Measurements from ENCODE around the gene LENG1. TPM values are rescaled to one million over a fixed set of nuclear protein-coding genes. Genes with fewer than 3 reads are reported as not detected.
"Not testable (repeated sequence)": the region's sequence is repeated elsewhere in the genome, so short reads cannot be mapped to it uniquely, and the experiment has no call there.

LENG1 gene
- total RNA-seq (1 to 10 TPM; 4.8 to 6.8 TPM), polyA plus RNA-seq (14.1 TPM)

DNA sequence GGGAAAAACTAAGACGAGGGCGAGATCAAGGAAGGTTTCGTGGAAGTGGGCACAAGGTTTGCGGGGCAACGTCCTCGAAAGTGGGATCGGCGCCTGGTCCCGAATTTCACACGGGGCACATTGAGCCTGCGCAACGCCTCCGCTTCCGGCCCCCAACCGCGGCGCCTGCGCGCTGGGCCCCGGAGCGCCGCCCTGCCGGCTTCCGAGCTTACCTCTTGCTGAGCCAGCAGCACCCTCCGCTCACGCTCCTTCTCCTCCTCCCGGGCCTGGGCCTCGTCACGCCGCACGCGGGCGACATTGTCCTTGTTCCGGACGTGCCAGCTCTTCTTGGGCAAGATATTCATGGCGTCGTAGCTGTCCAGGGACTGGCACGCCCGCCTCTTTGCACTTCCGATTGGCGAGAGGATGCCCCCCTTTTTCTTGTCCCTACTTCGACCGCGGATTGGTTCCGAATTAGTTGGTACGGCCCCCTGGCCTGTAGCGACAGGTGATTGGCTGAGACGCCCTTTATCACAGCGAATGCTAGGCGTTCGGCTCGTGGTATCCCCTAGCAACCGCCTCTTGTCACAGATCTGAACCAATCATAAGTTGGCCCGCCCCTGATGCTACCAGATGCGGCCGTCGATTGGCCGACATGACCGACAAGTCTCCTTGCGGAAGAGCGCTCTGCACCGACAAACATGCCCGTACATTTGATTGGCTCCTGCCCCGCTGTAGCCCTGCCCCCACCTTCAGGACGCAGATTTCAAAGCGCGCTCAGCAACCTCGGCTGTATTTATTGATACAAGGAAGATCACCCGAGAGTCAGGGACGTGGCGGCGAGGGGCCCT, at the start of gene LENG1:
TSS of gene LENG1 (minus strand) at position 370 of the 830 bp plus-strand sequence. CDS start at position 344, 26 bp downstream.
- H3K4me3 Mint-ChIP-seq, result peak within 1 kb of the TSS; percentile 89 to 100 (median 99)
- H3K4me1 ChIP-seq (ENCODE audit: insufficient read depth, low read length), result peaks cover 75% of the 10 kb centered on the region
- peak; percentile 96 to 100 (median 99) for DNase-seq
- peak within 1 kb of the TSS; percentile 92 to 100 (median 99) for H3K27ac Mint-ChIP-seq
- H3K4me1 Mint-ChIP-seq, result peaks cover 57 to 76% (median 73%) of the 10 kb centered on the region in 3 donors
- H3K9me3 Mint-ChIP-seq, result no peaks in the 10 kb centered on the region
- peak within 1 kb of the TSS; percentile 85 for H3K27ac ChIP-seq (ENCODE audit: low read depth, low read length)
- H3K36me3 ChIP-seq (ENCODE audit: insufficient read depth, low read length), result peaks cover 20% of the 10 kb centered on the region
- H3K4me3 ChIP-seq (ENCODE audit: low read length), result peak within 1 kb of the TSS; percentile 93
- POLR2A ChIA-PET, result interaction anchor here (1.1 to 3.6 kb wide), 6 partner anchors 22 to 302 kb away, joined by 3 to 54 read pairs (median 11); partner anchors contain the start of genes CNOT3, MBOAT7, PRPF31 and RPS9
- CTCF ChIA-PET, result interaction anchor here (0.8 to 2.9 kb wide), 7 partner anchors 9 to 44 kb away, joined by 3 to 17 read pairs (median 3); partner anchors contain the start of genes CNOT3, MBOAT7, PRPF31 and TFPT
- H3K36me3 Mint-ChIP-seq, result peaks cover 5 to 51% (median 10%) of the 10 kb centered on the region in 3 donors
- peaks cover 4 to 6% of the 10 kb centered on the region in 2 donors for H3K27me3 Mint-ChIP-seq
- no peaks in the 10 kb centered on the region for H3K9me3 ChIP-seq (ENCODE audit: low read length)
- H3K27me3 ChIP-seq (ENCODE audit: insufficient read depth, low read length, poor library complexity, severe bottlenecking), result no peaks in the 10 kb centered on the region

DNA sequence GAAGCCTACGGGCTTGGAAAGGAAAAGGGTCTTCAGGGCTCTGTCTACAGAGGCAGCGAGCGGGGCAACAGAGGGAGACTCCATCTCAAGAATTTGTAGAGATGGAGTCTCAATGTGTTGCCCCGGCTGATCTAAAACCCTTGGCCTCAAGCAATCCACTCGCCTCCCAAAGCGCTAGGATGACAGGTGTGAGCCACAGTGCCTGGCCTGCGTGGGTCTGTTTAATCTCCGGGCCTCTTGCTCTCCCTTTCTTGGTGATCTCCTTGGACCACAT, 49.2 kb upstream of the LENG1 start:
- Mint-ChIP-seq H3K4me3 (peak overlapping the region in 4 of 7 donors; percentile 13 to 63 (median 42)), H3K4me1 (peaks cover 54 to 78% (median 65%) of the 10 kb centered on the region in 3 donors), H3K9me3 (no peaks in the 10 kb centered on the region), H3K36me3 (peaks cover 0 to 52% (median 6%) of the 10 kb centered on the region in 3 donors), H3K27me3 (no peaks in the 10 kb centered on the region), H3K27ac (peak overlapping the region in 6 of 8 donors; percentile 65 to 94 (median 69))
- Histone ChIP-seq H3K27ac (ENCODE audit: low read depth, low read length) (peak overlapping the region; percentile 57), H3K4me3 (ENCODE audit: low read length) (no peak overlapping the region), H3K4me1 (ENCODE audit: insufficient read depth, low read length) (peaks cover 75% of the 10 kb centered on the region), H3K36me3 (ENCODE audit: insufficient read depth, low read length) (peaks cover 39% of the 10 kb centered on the region), H3K9me3 (ENCODE audit: low read length) (no peaks in the 10 kb centered on the region), H3K27me3 (ENCODE audit: insufficient read depth, low read length, poor library complexity, severe bottlenecking) (no peaks in the 10 kb centered on the region)
- ChIA-PET POLR2A (interaction anchor here (1.1 kb wide), 2 partner anchors 19 to 72 kb away, joined by 3 to 4 read pairs; partner anchors contain the start of genes CNOT3 and MBOAT7), CTCF (no interaction called here)
- DNase-seq, result no peak

DNA sequence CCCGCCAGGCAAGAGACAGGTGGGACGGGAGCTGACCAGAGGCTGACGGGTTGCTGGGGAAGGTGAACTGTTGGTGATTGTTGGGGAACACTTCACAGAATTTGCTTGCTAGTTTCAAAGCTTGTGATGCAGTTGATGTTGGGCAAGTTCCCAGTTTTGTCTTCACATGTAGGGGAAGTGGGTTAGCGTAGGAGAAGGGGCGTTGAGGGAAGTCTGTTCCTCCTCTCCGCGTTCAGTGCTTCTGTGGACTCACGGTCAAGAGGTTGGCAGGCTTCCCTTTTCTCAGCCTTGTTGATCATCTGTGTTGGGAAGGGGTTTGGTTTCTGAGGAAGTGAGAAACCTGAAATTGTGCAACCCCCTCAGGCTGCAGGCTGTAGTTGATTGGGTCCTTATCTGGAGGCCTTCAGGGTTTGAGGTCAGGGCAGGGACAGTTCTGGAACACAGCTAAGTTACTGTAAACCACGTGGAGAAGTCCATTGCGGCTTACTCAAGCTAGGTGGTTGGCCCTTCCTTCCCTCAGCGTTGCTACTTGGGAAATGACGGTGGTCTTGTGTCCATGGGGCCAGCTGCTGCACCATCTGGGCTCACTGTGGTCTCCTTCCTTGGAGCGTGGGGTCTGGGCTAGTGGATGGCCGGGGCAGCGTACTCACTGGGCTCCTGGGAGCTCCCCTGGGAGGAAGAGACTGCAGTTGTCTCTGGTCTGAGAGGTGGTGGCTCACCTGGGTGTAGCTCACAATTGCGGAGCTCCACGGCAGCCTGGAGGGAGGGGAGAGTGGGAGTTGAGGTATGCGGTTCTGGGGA, 48.7 kb upstream of the LENG1 start:
- Mint-ChIP-seq H3K27ac (peak overlapping the region; percentile 34 to 94 (median 69)), H3K27me3 (no peaks in the 10 kb centered on the region), H3K9me3 (no peaks in the 10 kb centered on the region), H3K36me3 (peaks cover 0 to 58% (median 6%) of the 10 kb centered on the region in 3 donors), H3K4me1 (peaks cover 58 to 83% (median 70%) of the 10 kb centered on the region in 3 donors), H3K4me3 (peak overlapping the region; percentile 0 to 63 (median 32))
- H3K27me3 ChIP-seq (ENCODE audit: insufficient read depth, low read length, poor library complexity, severe bottlenecking), result no peaks in the 10 kb centered on the region
- H3K9me3 ChIP-seq (ENCODE audit: low read length), result no peaks in the 10 kb centered on the region
- peaks cover 80% of the 10 kb centered on the region for H3K4me1 ChIP-seq (ENCODE audit: insufficient read depth, low read length)
- ChIA-PET POLR2A (interaction anchor here (1.1 kb wide), 1 partner anchor 71 kb away, joined by 3 read pairs; the partner anchor contains the start of gene CNOT3), CTCF (interaction anchor here (1.2 kb wide), 1 partner anchor 35 kb away, joined by 4 read pairs; the partner anchor contains the start of gene TMC4)
- no peak overlapping the region for H3K4me3 ChIP-seq (ENCODE audit: low read length)
- peak in 1 of 5 donors; percentile 42 for DNase-seq
- peak overlapping the region; percentile 57 for H3K27ac ChIP-seq (ENCODE audit: low read depth, low read length)
- peaks cover 43% of the 10 kb centered on the region for H3K36me3 ChIP-seq (ENCODE audit: insufficient read depth, low read length)

DNA sequence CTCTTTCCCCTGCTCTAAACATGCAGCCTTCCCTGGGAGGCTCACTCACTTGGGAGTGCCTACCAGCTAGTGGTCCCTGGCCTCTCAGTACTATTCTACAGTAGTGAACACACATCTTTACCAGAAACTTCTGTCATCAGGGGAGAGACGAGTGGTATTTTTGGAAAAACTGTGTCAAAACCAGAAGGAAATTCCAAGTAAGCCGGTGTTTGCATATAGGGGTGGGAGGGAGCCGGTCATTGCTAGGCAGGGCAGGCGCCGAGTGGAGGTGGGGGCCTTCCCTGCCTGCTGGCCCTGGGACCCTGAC, 48.1 kb upstream of the LENG1 start:
- Histone ChIP-seq H3K9me3 (ENCODE audit: low read length) (no peaks in the 10 kb centered on the region), H3K27ac (ENCODE audit: low read depth, low read length) (peak overlapping the region; percentile 14), H3K27me3 (ENCODE audit: insufficient read depth, low read length, poor library complexity, severe bottlenecking) (no peaks in the 10 kb centered on the region), H3K36me3 (ENCODE audit: insufficient read depth, low read length) (peaks cover 49% of the 10 kb centered on the region), H3K4me1 (ENCODE audit: insufficient read depth, low read length) (peaks cover 86% of the 10 kb centered on the region), H3K4me3 (ENCODE audit: low read length) (no peak overlapping the region)
- H3K27me3 Mint-ChIP-seq, result no peaks in the 10 kb centered on the region
- no peak for DNase-seq
- peak overlapping the region; percentile 34 to 89 (median 62) for H3K27ac Mint-ChIP-seq
- peaks cover 64 to 89% (median 75%) of the 10 kb centered on the region in 3 donors for H3K4me1 Mint-ChIP-seq
- no peaks in the 10 kb centered on the region for H3K9me3 Mint-ChIP-seq
- CTCF ChIA-PET, result interaction anchor here (1.2 to 2.1 kb wide), 2 partner anchors 19 to 35 kb away, joined by 4 to 5 read pairs; partner anchors contain the start of genes MBOAT7 and TMC4
- peaks cover 0 to 63% (median 11%) of the 10 kb centered on the region in 3 donors for H3K36me3 Mint-ChIP-seq
- H3K4me3 Mint-ChIP-seq, result peak overlapping the region in 3 of 7 donors; percentile 3 to 56 (median 28)
- POLR2A ChIA-PET, result no interaction called here

DNA sequence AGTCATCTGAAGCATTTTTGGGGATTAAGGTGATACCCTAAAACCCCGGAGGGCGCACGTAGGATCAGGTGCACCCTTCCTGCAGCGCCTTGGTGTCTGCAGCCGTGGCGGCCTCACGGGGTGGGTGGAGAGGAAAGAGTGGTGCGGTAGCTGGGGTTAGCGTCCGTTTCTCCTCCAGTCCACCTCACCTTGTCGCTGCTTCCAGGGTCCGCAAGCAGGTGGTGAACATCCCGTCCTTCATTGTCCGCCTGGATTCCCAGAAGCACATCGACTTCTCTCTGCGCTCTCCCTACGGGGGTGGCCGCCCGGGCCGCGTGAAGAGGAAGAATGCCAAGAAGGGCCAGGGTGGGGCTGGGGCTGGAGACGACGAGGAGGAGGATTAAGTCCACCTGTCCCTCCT, 47.7 kb upstream of the LENG1 start:
- Histone ChIP-seq H3K36me3 (ENCODE audit: insufficient read depth, low read length) (peaks cover 53% of the 10 kb centered on the region), H3K4me1 (ENCODE audit: insufficient read depth, low read length) (peaks cover 90% of the 10 kb centered on the region)
- POLR2A ChIA-PET; H3K4me3 Mint-ChIP-seq; H3K4me3 ChIP-seq (ENCODE audit: low read length); H3K27ac ChIP-seq (ENCODE audit: low read depth, low read length); H3K27me3 ChIP-seq (ENCODE audit: insufficient read depth, low read length, poor library complexity, severe bottlenecking); DNase-seq; H3K9me3 ChIP-seq (ENCODE audit: low read length); H3K27me3 Mint-ChIP-seq; H3K9me3 Mint-ChIP-seq: not testable (repeated sequence)
- Mint-ChIP-seq H3K4me1 (peaks cover 68 to 93% (median 80%) of the 10 kb centered on the region in 3 donors), H3K27ac (peak overlapping the region in 3 of 8 donors; percentile 8 to 65 (median 38)), H3K36me3 (peaks cover 0 to 68% (median 14%) of the 10 kb centered on the region in 3 donors)
- CTCF ChIA-PET, result interaction anchor here (1.2 to 2.1 kb wide), 3 partner anchors 15 to 34 kb away, joined by 4 to 5 read pairs (median 4); partner anchors contain the start of genes MBOAT7 and TMC4

DNA sequence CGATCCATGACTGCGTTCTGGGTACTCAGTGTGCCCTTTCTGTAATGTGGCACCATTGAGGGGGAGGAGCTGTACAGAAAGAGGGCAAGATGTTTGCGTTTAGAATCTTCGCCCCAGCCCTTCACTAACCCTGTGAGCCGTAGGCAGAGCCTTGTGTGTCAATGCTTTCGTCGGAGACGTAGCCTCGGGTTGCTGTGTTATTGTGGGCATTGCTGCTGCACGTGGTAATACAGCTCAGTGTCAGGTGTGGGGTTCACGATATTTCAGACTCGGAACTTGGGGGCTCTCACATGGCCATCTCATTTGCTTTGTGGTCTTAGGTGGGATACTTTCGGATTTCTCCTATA, 47.3 kb upstream of the LENG1 start:
- POLR2A ChIA-PET, result no interaction called here
- Histone ChIP-seq H3K4me1 (ENCODE audit: insufficient read depth, low read length) (peaks cover 94% of the 10 kb centered on the region), H3K9me3 (ENCODE audit: low read length) (no peaks in the 10 kb centered on the region), H3K36me3 (ENCODE audit: insufficient read depth, low read length) (peaks cover 56% of the 10 kb centered on the region), H3K4me3 (ENCODE audit: low read length) (no peak overlapping the region), H3K27me3 (ENCODE audit: insufficient read depth, low read length, poor library complexity, severe bottlenecking) (no peaks in the 10 kb centered on the region), H3K27ac (ENCODE audit: low read depth, low read length) (no peak overlapping the region)
- Mint-ChIP-seq H3K27me3 (no peaks in the 10 kb centered on the region), H3K36me3 (peaks cover 0 to 71% (median 15%) of the 10 kb centered on the region in 3 donors), H3K27ac (peak overlapping the region in 3 of 8 donors; percentile 8 to 73 (median 12)), H3K4me1 (peaks cover 72 to 97% (median 84%) of the 10 kb centered on the region in 3 donors), H3K4me3 (peak overlapping the region in 1 of 7 donors; percentile 36), H3K9me3 (no peaks in the 10 kb centered on the region)
- no peak for DNase-seq
- CTCF ChIA-PET, result interaction anchor here (1.2 to 2.1 kb wide), 2 partner anchors 15 to 18 kb away, joined by 4 to 5 read pairs; partner anchors contain the start of gene MBOAT7

DNA sequence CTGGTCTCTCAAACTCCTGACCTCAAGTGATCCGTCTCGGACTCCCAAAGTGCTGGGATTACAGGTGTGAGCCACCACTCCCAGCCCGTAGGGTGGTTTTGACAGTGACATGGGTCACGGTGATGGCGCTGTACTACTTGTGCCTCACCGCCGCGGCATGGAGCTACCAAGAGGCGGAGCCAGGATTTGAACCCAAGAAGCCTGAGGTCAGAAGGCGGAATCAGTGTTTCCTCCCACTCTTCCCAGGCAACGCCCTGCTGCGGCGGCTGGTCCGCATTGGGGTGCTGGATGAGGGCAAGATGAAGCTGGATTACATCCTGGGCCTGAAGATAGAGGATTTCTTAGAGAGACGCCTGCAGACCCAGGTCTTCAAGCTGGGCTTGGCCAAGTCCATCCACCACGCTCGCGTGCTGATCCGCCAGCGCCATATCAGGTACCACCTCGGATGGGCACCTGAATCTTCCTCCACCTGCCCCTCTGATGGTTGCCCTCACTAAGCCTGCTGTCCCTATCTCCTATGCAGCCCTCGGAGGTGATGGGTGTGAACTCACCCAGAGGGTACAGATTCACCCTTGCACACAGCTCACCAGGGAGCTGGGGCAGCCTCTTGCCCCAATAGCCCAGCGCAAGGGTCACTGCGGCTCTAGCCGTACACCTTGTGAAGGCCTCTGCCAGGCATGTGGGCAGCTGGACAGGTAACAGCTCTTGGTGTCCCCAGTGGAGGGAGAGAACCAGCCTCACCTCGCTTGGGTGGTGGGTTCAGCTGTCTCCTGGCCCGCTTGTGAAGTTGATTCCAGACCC, 46.7 kb upstream of the LENG1 start:
- Mint-ChIP-seq H3K4me3 (peak overlapping the region in 1 of 7 donors; percentile 36), H3K9me3 (no peaks in the 10 kb centered on the region), H3K27ac (peak overlapping the region in 5 of 8 donors; percentile 50 to 95 (median 54)), H3K27me3 (no peaks in the 10 kb centered on the region), H3K4me1 (peaks cover 74 to 100% (median 87%) of the 10 kb centered on the region in 3 donors), H3K36me3 (peaks cover 0 to 76% (median 17%) of the 10 kb centered on the region in 3 donors)
- no peaks in the 10 kb centered on the region for H3K27me3 ChIP-seq (ENCODE audit: insufficient read depth, low read length, poor library complexity, severe bottlenecking)
- POLR2A ChIA-PET, result no interaction called here
- peaks cover 56% of the 10 kb centered on the region for H3K36me3 ChIP-seq (ENCODE audit: insufficient read depth, low read length)
- no peak overlapping the region for H3K4me3 ChIP-seq (ENCODE audit: low read length)
- no peak for DNase-seq
- no peaks in the 10 kb centered on the region for H3K9me3 ChIP-seq (ENCODE audit: low read length)
- peaks cover 97% of the 10 kb centered on the region for H3K4me1 ChIP-seq (ENCODE audit: insufficient read depth, low read length)
- no peak overlapping the region for H3K27ac ChIP-seq (ENCODE audit: low read depth, low read length)
- CTCF ChIA-PET, result interaction anchor here (1.2 to 2.1 kb wide), 2 partner anchors 14 to 17 kb away, joined by 4 to 5 read pairs; partner anchors contain the start of gene MBOAT7

All from CD8-positive, alpha-beta memory T cell (primary cell).